ENCODE results near the gene APOBR. TPM values are rescaled to one million over a fixed set of nuclear protein-coding genes. Genes with fewer than 3 reads are reported as not detected.
"Not testable (repeated sequence)": the region's sequence is repeated elsewhere in the genome, so short reads cannot be mapped to it uniquely, and the experiment has no call there.

The APOBR gene
- total RNA-seq, 1 experiment from 2014 or later = 0.09 TPM

- no TSS peak for BruUV-seq (replicated peaks)
- Mint-ChIP-seq H3K4me1 (ENCODE audit: insufficient read depth, unreplicated experiment) (no peaks in the 10 kb centered on the region), H3K27ac (ENCODE audit: low read depth, unreplicated experiment) (no peak overlapping the region), H3K36me3 (ENCODE audit: insufficient read depth, unreplicated experiment) (peaks cover 57% of the 10 kb centered on the region), H3K9me3 (ENCODE audit: unreplicated experiment) (no peaks in the 10 kb centered on the region), H3K27me3 (ENCODE audit: insufficient read depth, unreplicated experiment) (no peaks in the 10 kb centered on the region), H3K4me3 (ENCODE audit: unreplicated experiment) (no peak overlapping the region)
- POLR2A ChIA-PET = no interaction called here
- intact Hi-C loops (cut with micrococcal nuclease) = no loop called here
- TF ChIP-seq, protein P1, sequence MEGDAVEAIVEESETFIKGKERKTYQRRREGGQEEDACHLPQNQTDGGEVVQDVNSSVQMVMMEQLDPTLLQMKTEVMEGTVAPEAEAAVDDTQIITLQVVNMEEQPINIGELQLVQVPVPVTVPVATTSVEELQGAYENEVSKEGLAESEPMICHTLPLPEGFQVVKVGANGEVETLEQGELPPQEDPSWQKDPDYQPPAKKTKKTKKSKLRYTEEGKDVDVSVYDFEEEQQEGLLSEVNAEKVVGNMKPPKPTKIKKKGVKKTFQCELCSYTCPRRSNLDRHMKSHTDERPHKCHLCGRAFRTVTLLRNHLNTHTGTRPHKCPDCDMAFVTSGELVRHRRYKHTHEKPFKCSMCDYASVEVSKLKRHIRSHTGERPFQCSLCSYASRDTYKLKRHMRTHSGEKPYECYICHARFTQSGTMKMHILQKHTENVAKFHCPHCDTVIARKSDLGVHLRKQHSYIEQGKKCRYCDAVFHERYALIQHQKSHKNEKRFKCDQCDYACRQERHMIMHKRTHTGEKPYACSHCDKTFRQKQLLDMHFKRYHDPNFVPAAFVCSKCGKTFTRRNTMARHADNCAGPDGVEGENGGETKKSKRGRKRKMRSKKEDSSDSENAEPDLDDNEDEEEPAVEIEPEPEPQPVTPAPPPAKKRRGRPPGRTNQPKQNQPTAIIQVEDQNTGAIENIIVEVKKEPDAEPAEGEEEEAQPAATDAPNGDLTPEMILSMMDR (IDR thresholded peaks at IDR 0.05; ENCODE audit: unreplicated experiment) = no peak
- no peak for DNase-seq (ENCODE audit: unreplicated experiment)
- CTCF ChIA-PET = interaction anchor here (0.6 kb wide), 1 partner anchor 15 kb away, joined by 3 read pairs; no protein-coding TSS in a partner anchor
Measured at GRCh38 chr16:28475221-28475620, 19.2 kb upstream of the APOBR start.

GRCh38 chr16:28477311-28477920 is 17.0 kb upstream of the APOBR start:
- Mint-ChIP-seq H3K4me3 (ENCODE audit: unreplicated experiment) (no peak overlapping the region), H3K27me3 (ENCODE audit: insufficient read depth, unreplicated experiment) (no peaks in the 10 kb centered on the region), H3K9me3 (ENCODE audit: unreplicated experiment) (no peaks in the 10 kb centered on the region), H3K4me1 (ENCODE audit: insufficient read depth, unreplicated experiment) (no peaks in the 10 kb centered on the region), H3K27ac (ENCODE audit: low read depth, unreplicated experiment) (no peak overlapping the region), H3K36me3 (ENCODE audit: insufficient read depth, unreplicated experiment) (peaks cover 67% of the 10 kb centered on the region)
- ChIA-PET CTCF (no interaction called here), POLR2A (no interaction called here)
- intact Hi-C loops (cut with micrococcal nuclease) = no loop called here
- BruUV-seq (replicated peaks) = no TSS peak
- DNase-seq (ENCODE audit: unreplicated experiment) = no peak
- TF ChIP-seq, protein P1 (IDR thresholded peaks at IDR 0.05; ENCODE audit: unreplicated experiment) = no peak

- POLR2A ChIA-PET = interaction anchor here (0.8 kb wide), 1 partner anchor 12 kb away, joined by 3 read pairs; no protein-coding TSS in a partner anchor
- Mint-ChIP-seq H3K4me3 (ENCODE audit: unreplicated experiment) (no peak overlapping the region), H3K27me3 (ENCODE audit: insufficient read depth, unreplicated experiment) (no peaks in the 10 kb centered on the region), H3K27ac (ENCODE audit: low read depth, unreplicated experiment) (no peak overlapping the region), H3K4me1 (ENCODE audit: insufficient read depth, unreplicated experiment) (no peaks in the 10 kb centered on the region), H3K9me3 (ENCODE audit: unreplicated experiment) (no peaks in the 10 kb centered on the region), H3K36me3 (ENCODE audit: insufficient read depth, unreplicated experiment) (peaks cover 73% of the 10 kb centered on the region)
- DNase-seq (ENCODE audit: unreplicated experiment) = no peak
- CTCF ChIA-PET = no interaction called here
- no TSS peak for BruUV-seq (replicated peaks)
- intact Hi-C loops (cut with micrococcal nuclease) = no loop called here
- TF ChIP-seq, protein P1 (IDR thresholded peaks at IDR 0.05; ENCODE audit: unreplicated experiment) = no peak
Measured at GRCh38 chr16:28478506-28479180, 15.8 kb upstream of the APOBR start.

DNA sequence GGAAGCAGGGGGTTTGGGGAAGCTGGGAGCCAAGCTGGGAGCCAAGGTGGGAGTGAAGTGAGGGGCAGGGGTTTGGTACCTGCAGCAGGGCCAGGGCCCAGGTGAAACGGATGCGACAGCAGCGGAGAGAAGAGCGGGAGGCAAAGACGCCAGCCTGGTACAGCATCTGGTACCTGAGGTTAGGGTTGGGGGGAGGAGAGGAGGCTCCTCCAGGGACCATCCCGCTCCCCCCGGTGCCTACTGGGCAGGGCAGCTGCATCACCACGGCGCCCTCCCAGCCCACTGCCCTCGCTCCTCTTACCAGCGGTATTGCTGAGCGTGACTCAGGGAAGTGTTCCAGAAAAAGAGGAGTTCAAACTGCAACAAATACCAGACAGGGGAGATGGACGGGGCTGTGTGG is 12.4 kb upstream of the APOBR start:
- no peak overlapping the region for H3K27ac Mint-ChIP-seq (ENCODE audit: low read depth, unreplicated experiment)
- TF ChIP-seq, protein P1 (IDR thresholded peaks at IDR 0.05; ENCODE audit: unreplicated experiment) = no peak
- no peaks in the 10 kb centered on the region for H3K4me1 Mint-ChIP-seq (ENCODE audit: insufficient read depth, unreplicated experiment)
- H3K9me3 Mint-ChIP-seq (ENCODE audit: unreplicated experiment) = no peaks in the 10 kb centered on the region
- no peaks in the 10 kb centered on the region for H3K27me3 Mint-ChIP-seq (ENCODE audit: insufficient read depth, unreplicated experiment)
- ChIA-PET CTCF (interaction anchor here (0.6 to 0.7 kb wide), 2 partner anchors 28 to 1692 kb away, joined by 3 read pairs; no protein-coding TSS in a partner anchor), POLR2A (no interaction called here)
- H3K4me3 Mint-ChIP-seq (ENCODE audit: unreplicated experiment) = no peak overlapping the region
- BruUV-seq (replicated peaks) = no TSS peak
- H3K36me3 Mint-ChIP-seq (ENCODE audit: insufficient read depth, unreplicated experiment) = peaks cover 55% of the 10 kb centered on the region
- no peak for DNase-seq (ENCODE audit: unreplicated experiment)
- intact Hi-C loops (cut with micrococcal nuclease) = no loop called here

GRCh38 chr16:28483361-28483760 is 11.1 kb upstream of the APOBR start:
- POLR2A ChIA-PET = interaction anchor here (0.6 kb wide), 1 partner anchor 12 kb away, joined by 3 read pairs; no protein-coding TSS in a partner anchor
- H3K9me3 Mint-ChIP-seq (ENCODE audit: unreplicated experiment); BruUV-seq (replicated peaks); H3K4me1 Mint-ChIP-seq (ENCODE audit: insufficient read depth, unreplicated experiment); DNase-seq (ENCODE audit: unreplicated experiment); H3K27me3 Mint-ChIP-seq (ENCODE audit: insufficient read depth, unreplicated experiment); intact Hi-C loops (cut with micrococcal nuclease); H3K27ac Mint-ChIP-seq (ENCODE audit: low read depth, unreplicated experiment); H3K4me3 Mint-ChIP-seq (ENCODE audit: unreplicated experiment): not testable (repeated sequence)
- CTCF ChIA-PET = interaction anchor here (0.7 to 0.8 kb wide), 2 partner anchors 8 to 400 kb away, joined by 3 read pairs; no protein-coding TSS in a partner anchor
- H3K36me3 Mint-ChIP-seq (ENCODE audit: insufficient read depth, unreplicated experiment) = peaks cover 47% of the 10 kb centered on the region
